ENCODE data around the gene AIP.
"Not testable (repeated sequence)": the region's sequence is repeated elsewhere in the genome, so short reads cannot be mapped to it uniquely, and the experiment has no call there.

Gene AIP

GRCh38 chr11:67449116-67449844 lies 33.5 kb upstream of the AIP start:
- DNase-seq = no peak

GRCh38 chr11:67450796-67451657 lies 31.8 kb upstream of the AIP start:
- DNase-seq = no peak

GRCh38 chr11:67451658-67451976 lies 31.2 kb upstream of the AIP start:
- DNase-seq = no peak

- DNase-seq = peak in 1 of 2 experiments; percentile 68
Measured at GRCh38 chr11:67452141-67452952, 30.5 kb upstream of the AIP start, which contains the start of gene GPR152. Gene GPR152 (minus strand): TSS chr11:67452729. CDS start chr11:67452724, 5 bp downstream.

GRCh38 chr11:67453816-67454732 lies 28.8 kb upstream of the AIP start:
- DNase-seq = no peak

- no peak for DNase-seq
Measured at GRCh38 chr11:67455054-67455453, 27.8 kb upstream of the AIP start, which contains the start of gene CABP4. Gene CABP4 (plus strand): TSS chr11:67455354. CDS start chr11:67455424, 70 bp downstream.

GRCh38 chr11:67456068-67456705 lies 26.6 kb upstream of the AIP start:
- DNase-seq = no peak

GRCh38 chr11:67457453-67457852 lies 25.4 kb upstream of the AIP start:
- no peak for DNase-seq

- no peak for DNase-seq
Measured at GRCh38 chr11:67458266-67458665, 24.6 kb upstream of the AIP start.

GRCh38 chr11:67463186-67463585 lies 19.6 kb upstream of the AIP start:
- DNase-seq = no peak

- no peak for DNase-seq
Measured at GRCh38 chr11:67463680-67464410, 19.0 kb upstream of the AIP start.

GRCh38 chr11:67464411-67465188 lies 18.2 kb upstream of the AIP start:
- DNase-seq = no peak

- DNase-seq = no peak
Measured at GRCh38 chr11:67465189-67465510, 17.7 kb upstream of the AIP start.

GRCh38 chr11:67465530-67465929 lies 17.3 kb upstream of the AIP start:
- DNase-seq = not testable (repeated sequence)

GRCh38 chr11:67466367-67466766 lies 16.5 kb upstream of the AIP start:
- DNase-seq = no peak

- DNase-seq = no peak
Measured at GRCh38 chr11:67466962-67467771, 15.7 kb upstream of the AIP start.

- no peak for DNase-seq
Measured at GRCh38 chr11:67468056-67468455, 14.8 kb upstream of the AIP start.

- DNase-seq = no peak
Measured at GRCh38 chr11:67468456-67468758, 14.4 kb upstream of the AIP start.

GRCh38 chr11:67468759-67469507 lies 13.9 kb upstream of the AIP start, which contains the start of gene TMEM134:
Gene TMEM134 (minus strand): TSS chr11:67469251. CDS start chr11:67469192, 59 bp downstream.
- DNase-seq = peak; percentile 80 to 94

Data from NCI-H446 (cell line).